DOHH2 (cell line): ENCODE data around the gene CCBE1.

Experiments
- EZH2phosphoT487 ChIP-seq: fragments of 200-600 bp; sonication (generic); IDR thresholded peaks from 2 replicates; pipeline ENCODE4 v1.6.1; 2017; ENCODE audit warnings: borderline replicate concordance, mild to moderate bottlenecking, antibody characterized with exemption, low read length, moderate library complexity, mixed read lengths
- TF ChIP-seq, protein P1 (sequence below): fragments of 200-600 bp; sonication (generic); IDR thresholded peaks from one replicate; pipeline ENCODE4 v1.5.1; 2014; ENCODE audit warnings: antibody characterized with exemption, mild to moderate bottlenecking, low read depth, low read length; ENCODE audit not compliant: poor library complexity, severe bottlenecking

DNA sequence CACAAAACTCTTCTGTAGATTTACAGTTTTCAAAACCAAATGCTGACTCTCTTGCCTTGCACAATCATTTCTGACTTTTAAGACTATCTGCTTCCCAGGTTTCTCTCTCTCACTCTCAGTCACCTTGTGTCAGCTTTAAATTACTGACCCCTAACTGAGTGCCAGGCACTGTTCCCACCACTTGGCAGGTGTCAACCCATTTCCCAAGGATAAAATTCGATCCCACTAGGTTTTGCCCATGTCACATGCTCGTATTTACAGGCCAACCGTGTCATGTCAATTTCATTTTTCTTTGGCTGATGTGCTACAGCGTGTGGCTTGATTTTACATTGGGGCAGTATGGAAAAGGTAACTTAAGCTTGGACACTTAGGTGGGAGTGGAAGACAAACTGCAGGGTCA is 312.0 kb downstream of the CCBE1 start:
- TF ChIP-seq, protein P1, sequence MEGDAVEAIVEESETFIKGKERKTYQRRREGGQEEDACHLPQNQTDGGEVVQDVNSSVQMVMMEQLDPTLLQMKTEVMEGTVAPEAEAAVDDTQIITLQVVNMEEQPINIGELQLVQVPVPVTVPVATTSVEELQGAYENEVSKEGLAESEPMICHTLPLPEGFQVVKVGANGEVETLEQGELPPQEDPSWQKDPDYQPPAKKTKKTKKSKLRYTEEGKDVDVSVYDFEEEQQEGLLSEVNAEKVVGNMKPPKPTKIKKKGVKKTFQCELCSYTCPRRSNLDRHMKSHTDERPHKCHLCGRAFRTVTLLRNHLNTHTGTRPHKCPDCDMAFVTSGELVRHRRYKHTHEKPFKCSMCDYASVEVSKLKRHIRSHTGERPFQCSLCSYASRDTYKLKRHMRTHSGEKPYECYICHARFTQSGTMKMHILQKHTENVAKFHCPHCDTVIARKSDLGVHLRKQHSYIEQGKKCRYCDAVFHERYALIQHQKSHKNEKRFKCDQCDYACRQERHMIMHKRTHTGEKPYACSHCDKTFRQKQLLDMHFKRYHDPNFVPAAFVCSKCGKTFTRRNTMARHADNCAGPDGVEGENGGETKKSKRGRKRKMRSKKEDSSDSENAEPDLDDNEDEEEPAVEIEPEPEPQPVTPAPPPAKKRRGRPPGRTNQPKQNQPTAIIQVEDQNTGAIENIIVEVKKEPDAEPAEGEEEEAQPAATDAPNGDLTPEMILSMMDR = no peak
- no peak for TF ChIP-seq EZH2phosphoT487
